Hepatocyte (in vitro differentiated cells): ENCODE data around the gene PPM1H.

Experiments
- CTCF ChIP-seq: fragments of 200-600 bp; sonication (generic); IDR thresholded peaks from 2 replicates; pipeline ENCODE4 v1.5.1; 2016; ENCODE audit warnings: antibody characterized with exemption, mild to moderate bottlenecking; ENCODE audit not compliant: poor library complexity
- EZH2 ChIP-seq: fragments of 200-600 bp; sonication (generic); IDR thresholded peaks from 2 replicates; pipeline ENCODE4 v1.6.1; 2016; ENCODE audit warnings: antibody characterized with exemption, mild to moderate bottlenecking, borderline replicate concordance
- EZH2phosphoT487 ChIP-seq: fragments of 200-600 bp; sonication (generic); IDR thresholded peaks from one replicate; pipeline ENCODE4 v1.6.1; 2018; ENCODE audit warnings: antibody characterized with exemption, mild to moderate bottlenecking, low read depth, moderate library complexity; ENCODE audit not compliant: unreplicated experiment, severe bottlenecking

GRCh38 chr12:62711631-62712241, 223.2 kb downstream of the PPM1H start:
- no peak for TF ChIP-seq CTCF
- TF ChIP-seq EZH2phosphoT487, result no peak
- TF ChIP-seq EZH2, result no peak
